WTC11 (cell line): ENCODE results near the gene GEMIN5. TPM values are rescaled to one million over a fixed set of nuclear protein-coding genes. Genes with fewer than 3 reads are reported as not detected.

Experiments
- ATAC-seq: fragments of 200-7000 bp; cut with Tn5 transposase; 2 replicates; pipeline ENCODE4 v1.10.0; 2021; ENCODE audit warnings: mild to moderate bottlenecking, moderate library complexity
- CTCF ChIA-PET: fragments of 300-600 bp; sonication (Branson Sonifier 250); formaldehyde crosslinking; loops from one replicate; lab custom pipeline; 2021; ENCODE audit warnings: antibody characterized with exemption; lab: Charles Lee
- POLR2A ChIA-PET: fragments of 350-600 bp; sonication (Branson Sonifier 250); formaldehyde crosslinking; loops from one replicate; lab custom pipeline; 2021; ENCODE audit warnings: antibody characterized with exemption; lab: Charles Lee
- DNase-seq: peaks from one replicate; pipeline ENCODE4 v3.0.0; 2021; ENCODE audit warnings: low spot score
- H3K27ac Mint-ChIP-seq: 2 replicates; pipeline ENCODE4 v1.8.0; 2021; ENCODE audit warnings: mixed read lengths
- H3K27me3 Mint-ChIP-seq: 2 replicates; pipeline ENCODE4 v1.8.0; 2021; ENCODE audit warnings: low read depth, mild to moderate bottlenecking, moderate library complexity, mixed read lengths
- H3K36me3 Mint-ChIP-seq: 2 replicates; pipeline ENCODE4 v1.8.0; 2021; ENCODE audit warnings: mixed read lengths
- H3K4me1 Mint-ChIP-seq: 2 replicates; pipeline ENCODE4 v1.8.0; 2022; ENCODE audit warnings: mixed read lengths
- H3K4me3 Mint-ChIP-seq: 2 replicates; pipeline ENCODE4 v1.8.0; 2021; ENCODE audit warnings: mild to moderate bottlenecking, moderate library complexity, mixed read lengths
- H3K9me3 Mint-ChIP-seq: 2 replicates; pipeline ENCODE4 v1.8.0; 2021; ENCODE audit warnings: mixed read lengths
- CDX4 ChIP-seq: fragments of 250-450 bp; sonication (Bioruptor Pico); IDR thresholded peaks from 2 replicates; pipeline ENCODE4 v1.9.0; 2021; ENCODE audit warnings: moderate library complexity, mild to moderate bottlenecking, inconsistent platforms, borderline replicate concordance
- CREM ChIP-seq: sonication (generic); formaldehyde crosslinking; IDR thresholded peaks from 2 replicates; pipeline ENCODE4 v1.8.1; 2022; ENCODE audit warnings: mild to moderate bottlenecking, missing genetic modification reagents, moderate library complexity
- E2F4 ChIP-seq: sonication (generic); formaldehyde crosslinking; IDR thresholded peaks from 2 replicates; pipeline ENCODE4 v1.8.1; 2022; ENCODE audit warnings: low read depth, mild to moderate bottlenecking, moderate library complexity, missing genetic modification reagents, borderline replicate concordance
- ESRRA ChIP-seq: sonication (generic); formaldehyde crosslinking; IDR thresholded peaks from 2 replicates; pipeline ENCODE4 v1.8.1; 2022; ENCODE audit warnings: mild to moderate bottlenecking, missing genetic modification reagents, borderline replicate concordance
- ETV6 ChIP-seq: sonication (generic); formaldehyde crosslinking; IDR thresholded peaks from 2 replicates; pipeline ENCODE4 v1.8.1; 2022; ENCODE audit warnings: mild to moderate bottlenecking, missing genetic modification reagents
- FOXJ3 ChIP-seq: sonication (generic); formaldehyde crosslinking; IDR thresholded peaks from 2 replicates; pipeline ENCODE4 v1.9.0; 2021; ENCODE audit warnings: missing genetic modification reagents, mild to moderate bottlenecking, borderline replicate concordance
- FOXP4 ChIP-seq: sonication (generic); formaldehyde crosslinking; IDR thresholded peaks from 2 replicates; pipeline ENCODE4 v1.8.0; 2022; ENCODE audit warnings: mild to moderate bottlenecking, missing genetic modification reagents
- GABPB1 ChIP-seq: sonication (generic); formaldehyde crosslinking; IDR thresholded peaks from 2 replicates; pipeline ENCODE4 v1.8.1; 2023; ENCODE audit warnings: mild to moderate bottlenecking, missing genetic modification reagents
- GRHL2 ChIP-seq: fragments of 250-450 bp; sonication (Bioruptor Pico); IDR thresholded peaks from 2 replicates; pipeline ENCODE4 v1.8.0; 2022; ENCODE audit warnings: mild to moderate bottlenecking, moderate library complexity; ENCODE audit not compliant: insufficient replicate concordance, severe bottlenecking
- HMGXB4 ChIP-seq: sonication (generic); formaldehyde crosslinking; IDR thresholded peaks from 2 replicates; pipeline ENCODE4 v1.8.1; 2023; ENCODE audit warnings: mild to moderate bottlenecking, moderate library complexity, missing genetic modification reagents
- PREB ChIP-seq: sonication (generic); formaldehyde crosslinking; IDR thresholded peaks from 2 replicates; pipeline ENCODE4 v1.8.1; 2022; ENCODE audit warnings: mild to moderate bottlenecking, missing genetic modification reagents, moderate library complexity, borderline replicate concordance
- SMAD3 ChIP-seq: sonication (generic); formaldehyde crosslinking; IDR thresholded peaks from 2 replicates; pipeline ENCODE4 v1.8.0; 2022; ENCODE audit warnings: missing genetic modification reagents, mild to moderate bottlenecking, borderline replicate concordance
- ZNF121 ChIP-seq: sonication (generic); formaldehyde crosslinking; IDR thresholded peaks from 2 replicates; pipeline ENCODE4 v1.8.0; 2023; ENCODE audit warnings: missing genetic modification reagents
- ZNF232 ChIP-seq: sonication (generic); formaldehyde crosslinking; IDR thresholded peaks from 2 replicates; pipeline ENCODE4 v1.8.0; 2022; ENCODE audit warnings: mild to moderate bottlenecking, missing genetic modification reagents
- ZNF416 ChIP-seq: fragments of 250-450 bp; sonication (Bioruptor Pico); IDR thresholded peaks from 2 replicates; pipeline ENCODE4 v1.9.0; 2021; ENCODE audit warnings: mild to moderate bottlenecking, inconsistent platforms
- ZNF532 ChIP-seq: fragments of 250-450 bp; sonication (Bioruptor Pico); IDR thresholded peaks from 2 replicates; pipeline ENCODE4 v1.9.0; 2021; ENCODE audit warnings: mild to moderate bottlenecking, borderline replicate concordance
- total RNA-seq: library from RNA; stranded (reverse); gene quantifications from 3 replicates; pipeline ENCODE4 v1.2.3, GENCODE V29; 2021

The GEMIN5 gene
- total RNA-seq, 1 experiment from 2014 or later, result 34.8 TPM

GRCh38 chr5:154871734-154872133, 66.3 kb downstream of the GEMIN5 start (continued):
- TF ChIP-seq ZNF532, result no peak

GRCh38 chr5:154868702-154869101, 69.3 kb downstream of the GEMIN5 start:
- peak; percentile 42 for DNase-seq
- CTCF ChIA-PET, result interaction anchor here (0.6 to 2.0 kb wide), 10 partner anchors 10 to 229 kb away, joined by 3 to 11 read pairs (median 4); partner anchors contain the start of genes CNOT8 and FAXDC2
- peak overlapping the region; percentile 93 for H3K27ac Mint-ChIP-seq
- H3K4me1 Mint-ChIP-seq, result no peaks in the 10 kb centered on the region; the same call in 1 of the 2 replicates
- peak; percentile 88 for ATAC-seq
- no peaks in the 10 kb centered on the region for H3K9me3 Mint-ChIP-seq
- no peaks in the 10 kb centered on the region for H3K27me3 Mint-ChIP-seq
- TF ChIP-seq ZNF232 (CRISPR knock-in tag), result no peak
- TF ChIP-seq FOXP4, result no peak
- TF ChIP-seq ETV6 (CRISPR knock-in tag), result no peak
- no peak for TF ChIP-seq PREB (CRISPR knock-in tag)
- TF ChIP-seq E2F4 (CRISPR knock-in tag), result no peak
- TF ChIP-seq ZNF121 (CRISPR knock-in tag), result no peak
- TF ChIP-seq HMGXB4 (CRISPR knock-in tag), result no peak
- TF ChIP-seq GRHL2 (CRISPR knock-in tag), result no peak
- no peak for TF ChIP-seq SMAD3 (CRISPR knock-in tag)
- TF ChIP-seq CREM (CRISPR knock-in tag), result no peak
- H3K36me3 Mint-ChIP-seq, result peaks cover 62% of the 10 kb centered on the region
- no peak overlapping the region for H3K4me3 Mint-ChIP-seq
- POLR2A ChIA-PET, result no interaction called here

- no peak for ATAC-seq
- ChIA-PET CTCF (no interaction called here), POLR2A (no interaction called here)
- Mint-ChIP-seq H3K27ac (no peak overlapping the region), H3K4me3 (no peak overlapping the region), H3K36me3 (peaks cover 63% of the 10 kb centered on the region), H3K9me3 (no peaks in the 10 kb centered on the region), H3K27me3 (no peaks in the 10 kb centered on the region), H3K4me1 (no peaks in the 10 kb centered on the region; the same call in 1 of the 2 replicates)
- no peak for DNase-seq
- no peak for TF ChIP-seq ESRRA (CRISPR knock-in tag)
- no peak for TF ChIP-seq FOXJ3 (CRISPR knock-in tag)
- no peak for TF ChIP-seq ZNF416 (CRISPR knock-in tag)
- no peak for TF ChIP-seq ZNF121 (CRISPR knock-in tag)
- no peak for TF ChIP-seq GABPB1 (CRISPR knock-in tag)
- no peak for TF ChIP-seq CDX4
- TF ChIP-seq, all 79 proteins: peak for 0
Observed at GRCh38 chr5:154866841-154867240, 71.2 kb downstream of the GEMIN5 start.
